HL-60 (cell line): ENCODE data around the gene USP21.

ENCODE experiments used
- DNase-seq, 2 experiments: peaks; one replicate each; pipeline ENCODE4 v3.0.0-alpha.2; 2010 to 2020; ENCODE audit warnings: low read depth in 1 of 2, low spot score in 1 of 2
- H3K27ac ChIP-seq: fragments of 250-450 bp; sonication (Bioruptor Pico); replicated peaks from 2 replicates; pipeline ENCODE4 v1.5.1; 2020; ENCODE audit warnings: mild to moderate bottlenecking, moderate library complexity
- H3K27me3 ChIP-seq: fragments of 250-450 bp; sonication (Bioruptor Pico); 2 replicates; pipeline ENCODE4 v1.5.1; 2021; ENCODE audit warnings: mild to moderate bottlenecking, moderate library complexity; ENCODE audit not compliant: insufficient read depth, poor library complexity, severe bottlenecking
- H3K4me3 ChIP-seq: replicated peaks from 2 replicates; pipeline ENCODE4 v1.5.1; 2011; ENCODE audit warnings: mild to moderate bottlenecking, control low read depth, low read length; ENCODE audit not compliant: insufficient read depth
- CTCF ChIP-seq: IDR thresholded peaks from one replicate; pipeline ENCODE4 v1.5.1; 2011; ENCODE audit warnings: low read length, control low read depth, inconsistent platforms; ENCODE audit not compliant: insufficient read depth
- GABPA ChIP-seq: IDR thresholded peaks from 2 replicates; pipeline ENCODE4 v1.6.1; 2012; ENCODE audit warnings: low read depth
- POLR2AphosphoS5 ChIP-seq: IDR thresholded peaks from 2 replicates; pipeline ENCODE4 v1.6.1; 2012; ENCODE audit warnings: low read depth
- SPI1 ChIP-seq: IDR thresholded peaks from 2 replicates; pipeline ENCODE4 v1.6.1; 2012; ENCODE audit warnings: low read depth, mild to moderate bottlenecking, borderline replicate concordance
- TF ChIP-seq, protein P1 (sequence below): IDR thresholded peaks from 2 replicates; pipeline ENCODE4 v1.6.1; 2012; ENCODE audit warnings: low read depth; ENCODE audit not compliant: insufficient replicate concordance

USP21 gene

DNA sequence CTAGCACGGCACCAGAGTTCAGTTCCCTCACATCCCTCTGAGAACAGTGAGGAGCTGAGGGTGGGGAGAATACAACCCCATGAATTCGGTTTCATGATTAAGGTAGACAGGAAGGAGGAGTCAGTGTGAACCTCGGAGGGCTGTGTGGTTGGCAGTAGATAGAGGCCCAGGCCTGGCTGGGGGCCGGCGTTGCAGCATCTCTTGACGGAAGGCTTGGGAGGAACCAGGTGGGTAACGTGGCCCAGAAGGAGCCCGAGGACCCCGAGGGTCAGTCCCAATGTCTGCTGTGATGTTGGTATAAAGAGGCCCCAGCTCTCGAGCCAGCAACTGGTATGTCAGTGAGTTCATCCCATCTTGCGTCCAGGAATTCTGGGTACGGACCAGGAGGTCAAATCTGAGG is 12.4 kb downstream of the USP21 start:
- Histone ChIP-seq H3K27ac (no peak overlapping the region), H3K27me3 (no peaks in the 10 kb centered on the region)

DNA sequence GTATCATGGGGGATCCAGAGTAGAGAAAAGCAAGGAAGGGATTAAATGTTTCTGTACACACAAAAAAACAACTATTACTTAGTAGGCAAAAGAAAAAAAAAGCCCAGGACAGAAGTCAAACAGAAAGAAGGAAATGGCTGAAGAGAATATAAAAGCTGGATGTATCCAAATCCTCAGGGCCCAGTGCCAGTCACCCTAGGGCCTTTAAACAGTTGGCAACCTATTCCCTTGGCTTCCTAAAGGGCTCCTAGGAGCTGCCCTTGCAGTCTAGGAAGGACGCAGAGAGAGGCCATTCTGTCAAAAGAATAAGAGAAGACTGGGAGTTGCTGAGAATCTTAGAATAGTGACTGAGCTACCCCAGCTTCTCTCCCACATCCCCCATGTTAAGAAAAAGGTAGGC is 13.0 kb downstream of the USP21 start:
- no peak overlapping the region for H3K27ac ChIP-seq
- TF ChIP-seq CTCF, result no peak
- TF ChIP-seq POLR2AphosphoS5, result no peak
- H3K27me3 ChIP-seq, result no peaks in the 10 kb centered on the region
- no peak overlapping the region for H3K4me3 ChIP-seq
- no peak for DNase-seq

More for the DNA sequence above, 12.4 kb downstream of the USP21 start:
- no peak for DNase-seq
- no peak overlapping the region for H3K4me3 ChIP-seq
- TF ChIP-seq CTCF (no peak), POLR2AphosphoS5 (no peak), SPI1 (no peak), GABPA (no peak)
- TF ChIP-seq, protein P1, sequence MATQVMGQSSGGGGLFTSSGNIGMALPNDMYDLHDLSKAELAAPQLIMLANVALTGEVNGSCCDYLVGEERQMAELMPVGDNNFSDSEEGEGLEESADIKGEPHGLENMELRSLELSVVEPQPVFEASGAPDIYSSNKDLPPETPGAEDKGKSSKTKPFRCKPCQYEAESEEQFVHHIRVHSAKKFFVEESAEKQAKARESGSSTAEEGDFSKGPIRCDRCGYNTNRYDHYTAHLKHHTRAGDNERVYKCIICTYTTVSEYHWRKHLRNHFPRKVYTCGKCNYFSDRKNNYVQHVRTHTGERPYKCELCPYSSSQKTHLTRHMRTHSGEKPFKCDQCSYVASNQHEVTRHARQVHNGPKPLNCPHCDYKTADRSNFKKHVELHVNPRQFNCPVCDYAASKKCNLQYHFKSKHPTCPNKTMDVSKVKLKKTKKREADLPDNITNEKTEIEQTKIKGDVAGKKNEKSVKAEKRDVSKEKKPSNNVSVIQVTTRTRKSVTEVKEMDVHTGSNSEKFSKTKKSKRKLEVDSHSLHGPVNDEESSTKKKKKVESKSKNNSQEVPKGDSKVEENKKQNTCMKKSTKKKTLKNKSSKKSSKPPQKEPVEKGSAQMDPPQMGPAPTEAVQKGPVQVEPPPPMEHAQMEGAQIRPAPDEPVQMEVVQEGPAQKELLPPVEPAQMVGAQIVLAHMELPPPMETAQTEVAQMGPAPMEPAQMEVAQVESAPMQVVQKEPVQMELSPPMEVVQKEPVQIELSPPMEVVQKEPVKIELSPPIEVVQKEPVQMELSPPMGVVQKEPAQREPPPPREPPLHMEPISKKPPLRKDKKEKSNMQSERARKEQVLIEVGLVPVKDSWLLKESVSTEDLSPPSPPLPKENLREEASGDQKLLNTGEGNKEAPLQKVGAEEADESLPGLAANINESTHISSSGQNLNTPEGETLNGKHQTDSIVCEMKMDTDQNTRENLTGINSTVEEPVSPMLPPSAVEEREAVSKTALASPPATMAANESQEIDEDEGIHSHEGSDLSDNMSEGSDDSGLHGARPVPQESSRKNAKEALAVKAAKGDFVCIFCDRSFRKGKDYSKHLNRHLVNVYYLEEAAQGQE, result no peak

GRCh38 chr1:161172776-161173376 is 13.6 kb downstream of the USP21 start:
- TF ChIP-seq, protein P1, result no peak
- no peak for TF ChIP-seq GABPA
- no peak for TF ChIP-seq CTCF
- TF ChIP-seq SPI1, result no peak

DNA sequence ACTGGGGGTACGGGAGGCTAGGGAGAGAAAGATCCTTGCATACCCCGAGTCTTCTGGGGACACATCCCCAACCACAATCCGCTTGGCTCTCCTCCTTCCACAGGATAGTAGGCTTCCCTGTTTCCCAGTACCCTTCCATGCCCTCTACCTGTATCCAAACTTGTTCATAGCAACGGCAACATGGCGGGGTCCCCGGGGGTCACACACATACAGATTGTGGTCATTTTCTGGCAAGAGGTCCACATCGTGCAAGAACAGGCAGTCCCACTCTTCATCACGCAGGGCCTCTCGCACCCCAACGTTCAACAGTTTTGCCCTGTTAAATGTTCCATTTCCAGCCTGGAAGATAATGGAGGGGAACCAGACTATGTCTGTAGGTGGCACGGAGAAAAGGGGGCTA is 14.4 kb downstream of the USP21 start:
- Histone ChIP-seq H3K27ac (no peak overlapping the region), H3K27me3 (no peaks in the 10 kb centered on the region), H3K4me3 (no peak overlapping the region)
- TF ChIP-seq CTCF (no peak), GABPA (no peak), POLR2AphosphoS5 (no peak), SPI1 (no peak)
- TF ChIP-seq, protein P1, result no peak
- DNase-seq, result no peak

More at GRCh38 chr1:161172776-161173376, 13.6 kb downstream of the USP21 start:
- Histone ChIP-seq H3K4me3 (no peak overlapping the region), H3K27me3 (no peaks in the 10 kb centered on the region), H3K27ac (no peak overlapping the region)
- no peak for DNase-seq
